Muscle of arm (tissue), 12 donors: Measurements from ENCODE around the gene PITPNM2. TPM values are rescaled to one million over a fixed set of nuclear protein-coding genes. Genes with fewer than 3 reads are reported as not detected.

Experiments
- polyA plus RNA-seq, 12 donors: library from polyadenylated mRNA; unstranded; fragments of 120-200 nt; gene quantifications; one replicate each; pipeline ENCODE4 v1.2.1, GENCODE V29; 2013; ENCODE audit not compliant: insufficient read length in 12 of 12

The PITPNM2 gene
- polyA plus RNA-seq, 12 donors = 3.8 to 9.2 (median 4.7) TPM; not detected in 1

Other genes with a start within 250 kb of the PITPNM2 start
- 1 to 10 TPM in 10 of 12 donors, not detected in 2; 2.4 to 5.3 (median 3.2) TPM for gene ABCB9, start 184.6 kb downstream of the PITPNM2 start, polyA plus RNA-seq
- 10 to 100 TPM in 2 of 12 donors, 1 to 10 TPM in 8, not detected in 2; 7.0 to 12.2 (median 8.6) TPM for gene OGFOD2, start 175.8 kb downstream of the PITPNM2 start, polyA plus RNA-seq
- gene ARL6IP4, start 170.4 kb downstream of the PITPNM2 start, polyA plus RNA-seq = 100 to 1,000 TPM in 11 of 12 donors, not detected in 1; 111 to 263 (median 139) TPM
- gene MPHOSPH9, start 82.1 kb upstream of the PITPNM2 start, polyA plus RNA-seq = 10 to 100 TPM in 11 of 12 donors, not detected in 1; 16.9 to 33.6 (median 22.6) TPM
- gene MTRFR, start 82.3 kb upstream of the PITPNM2 start, polyA plus RNA-seq = 10 to 100 TPM in 11 of 12 donors, not detected in 1; 13.4 to 41.5 (median 15.1) TPM
- gene CDK2AP1, start 120.8 kb upstream of the PITPNM2 start, polyA plus RNA-seq = 100 to 1,000 TPM; 171 to 715 (median 216) TPM
- 10 to 100 TPM in 11 of 12 donors, not detected in 1; 13.8 to 24.9 (median 19.9) TPM for gene SBNO1, start 213.8 kb upstream of the PITPNM2 start, polyA plus RNA-seq
- 100 to 1,000 TPM in 1 of 12 donors, 10 to 100 TPM in 11; 28.9 to 136 (median 38.1) TPM for gene KMT5A, start 233.0 kb upstream of the PITPNM2 start, polyA plus RNA-seq